ENCODE data around the gene C1QL4. TPM values are rescaled to one million over a fixed set of nuclear protein-coding genes. Genes with fewer than 3 reads are reported as not detected.

Gene C1QL4
- total RNA-seq, 1 experiment from 2014 or later: 2.1 TPM

- DNase-seq (ENCODE audit: low read depth, low spot score): no peak
- CTCF ChIA-PET: interaction anchor here (0.5 to 3.1 kb wide), 17 partner anchors 8 to 352 kb away, joined by 3 to 92 read pairs (median 6); partner anchors contain the start of genes C1QL4 and SPATS2
- BruUV-seq (replicated peaks): no TSS peak
- intact Hi-C loops (cut with micrococcal nuclease; ENCODE audit: unreplicated experiment) (loop anchor here (1.0 kb wide), 1 partner anchor 156 kb away; no protein-coding TSS in a partner anchor), in situ Hi-C loops (cut with HindIII; ENCODE audit: low pct_unique_long_range_greater_than_20kb, low sequenced_read_pairs) (loop anchor here (25.0 kb wide), 1 partner anchor 154 kb away; no protein-coding TSS in a partner anchor)
- H3K9me3 ChIP-seq (ENCODE audit: control insufficient read depth, insufficient read depth, low read depth, low read length): no peaks in the 10 kb centered on the region
- POLR2A ChIA-PET: interaction anchor here (0.6 to 0.7 kb wide), 6 partner anchors 27 to 1126 kb away, joined by 3 to 9 read pairs (median 5); no protein-coding TSS in a partner anchor
- no peak for TF ChIP-seq POLR2AphosphoS5 (IDR thresholded peaks at IDR 0.05; ENCODE audit: low read depth, low read length)
- peak; percentile 89 for TF ChIP-seq CTCF (IDR thresholded peaks at IDR 0.05)
- no peak overlapping the region for H3K27ac ChIP-seq (ENCODE audit: low read length)
- H3K4me3 ChIP-seq (ENCODE audit: low read depth in 2 of 2, low read length in 2 of 2): no peak overlapping the region
- peaks cover 5% of the 10 kb centered on the region for H3K4me1 ChIP-seq (ENCODE audit: control insufficient read depth, insufficient read depth, low read length)
- no peaks in the 10 kb centered on the region for H3K36me3 ChIP-seq (ENCODE audit: control insufficient read depth, insufficient read depth, low read length)
- H3K27me3 ChIP-seq (ENCODE audit: control insufficient read depth, insufficient read depth, low read length): no peaks in the 10 kb centered on the region
- peak; percentile 95 for ATAC-seq
Observed at GRCh38 chr12:49358483-49359141, 21.6 kb upstream of the C1QL4 start.

- H3K27ac ChIP-seq (ENCODE audit: low read length): no peak overlapping the region
- no peak for ATAC-seq
Observed at GRCh38 chr12:49357103-49357678, 20.2 kb upstream of the C1QL4 start.

More at GRCh38 chr12:49357103-49357678, 20.2 kb upstream of the C1QL4 start:
- in situ Hi-C loops (cut with HindIII; ENCODE audit: low pct_unique_long_range_greater_than_20kb, low sequenced_read_pairs) (loop anchor here (25.0 kb wide), 1 partner anchor 155 kb away; no protein-coding TSS in a partner anchor), intact Hi-C loops (cut with micrococcal nuclease; ENCODE audit: unreplicated experiment) (no loop called here)
- Histone ChIP-seq H3K36me3 (ENCODE audit: control insufficient read depth, insufficient read depth, low read length) (no peaks in the 10 kb centered on the region), H3K9me3 (ENCODE audit: control insufficient read depth, insufficient read depth, low read depth, low read length) (no peaks in the 10 kb centered on the region), H3K27me3 (ENCODE audit: control insufficient read depth, insufficient read depth, low read length) (no peaks in the 10 kb centered on the region), H3K4me3 (ENCODE audit: low read depth in 2 of 2, low read length in 2 of 2) (no peak overlapping the region), H3K4me1 (ENCODE audit: control insufficient read depth, insufficient read depth, low read length) (peaks cover 5% of the 10 kb centered on the region)
- DNase-seq (ENCODE audit: low read depth, low spot score): no peak
- no peak for TF ChIP-seq REST (IDR thresholded peaks at IDR 0.05; ENCODE audit: insufficient read depth in 1 of 2, low read depth in 2 of 2, low read length in 1 of 2)
- TF ChIP-seq SIN3A (IDR thresholded peaks at IDR 0.05; ENCODE audit: borderline replicate concordance, insufficient read depth, low read depth, low read length): no peak
- TF ChIP-seq CTCF (IDR thresholded peaks at IDR 0.05): peak; percentile 72
- ChIA-PET CTCF (interaction anchor here (0.5 to 3.1 kb wide), 11 partner anchors 9 to 163 kb away, joined by 3 to 92 read pairs (median 4); partner anchors contain the start of gene C1QL4), POLR2A (interaction anchor here (0.7 kb wide), 1 partner anchor 197 kb away, joined by 3 read pairs; no protein-coding TSS in a partner anchor)
- BruUV-seq (replicated peaks): no TSS peak

Measured in Panc1 (cell line).